ENCODE measurements around the gene HTR1D. TPM values are rescaled to one million over a fixed set of nuclear protein-coding genes. Genes with fewer than 3 reads are reported as not detected.
"Not testable (repeated sequence)": the region's sequence is repeated elsewhere in the genome, so short reads cannot be mapped to it uniquely, and the experiment has no call there.

Gene HTR1D
- total and polyA plus RNA-seq, 3 donors from 2014 or later = 0.19 to 0.70 TPM; not detected in 1

DNA sequence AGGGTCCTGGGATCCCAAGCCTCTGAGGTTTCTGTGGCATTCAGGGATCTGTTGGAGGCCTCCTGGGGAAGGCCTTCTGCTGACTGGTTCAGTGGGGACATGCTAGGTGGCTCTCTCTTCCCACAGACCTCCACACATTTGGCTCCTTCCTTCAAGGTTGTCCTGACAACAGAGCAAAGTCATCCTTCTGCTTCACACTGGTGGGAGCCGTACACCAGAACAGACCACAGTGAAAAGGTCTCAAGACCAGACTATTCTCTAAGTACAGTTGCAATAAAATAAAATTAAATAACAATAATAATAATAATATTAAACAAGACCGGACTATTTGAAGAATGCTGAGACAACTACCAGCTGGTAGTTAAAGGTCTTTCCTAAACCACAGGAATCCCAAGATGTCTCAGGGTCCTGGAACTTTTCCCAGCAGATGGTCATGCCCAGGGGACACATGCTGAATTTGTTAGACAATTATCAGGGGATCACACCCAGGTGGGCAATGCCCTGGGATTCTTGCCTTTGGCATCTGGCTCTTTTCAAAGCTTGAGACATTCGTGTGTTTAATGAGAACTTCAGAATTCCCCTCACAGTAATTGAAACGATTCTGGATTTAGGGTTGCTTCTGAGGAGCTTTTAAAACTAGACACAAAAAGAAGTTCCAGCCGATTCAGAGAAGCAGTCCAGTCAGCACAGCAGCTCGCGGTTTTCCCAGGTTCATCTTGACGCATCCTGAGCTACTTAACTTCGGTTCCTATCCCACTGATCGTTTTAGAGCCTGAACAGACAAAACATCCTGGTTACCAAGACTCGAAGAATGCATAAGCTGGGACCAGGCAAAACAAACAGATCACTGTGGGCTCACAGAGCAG is 22.9 kb downstream of the HTR1D start:
- Histone ChIP-seq H3K27ac (no peak overlapping the region), H3K36me3 (ENCODE audit: low read depth, missing control alignments) (no peaks in the 10 kb centered on the region), H3K4me1 (peaks cover 7% of the 10 kb centered on the region), H3K27me3 (no peaks in the 10 kb centered on the region), H3K4me3 (no peak overlapping the region), H3K9me3 (no peaks in the 10 kb centered on the region)
- 60 to 69% methylated on average over 11 of the region's 11 CpGs for WGBS, 2 donors
- intact Hi-C loops (cut with DNase I; ENCODE audit: low total_unique reads) = no loop called here
- TF ChIP-seq POLR2A (IDR thresholded peaks at IDR 0.05) = no peak
- no peak for TF ChIP-seq CTCF (IDR thresholded peaks at IDR 0.05)
- no peak for DNase-seq

DNA sequence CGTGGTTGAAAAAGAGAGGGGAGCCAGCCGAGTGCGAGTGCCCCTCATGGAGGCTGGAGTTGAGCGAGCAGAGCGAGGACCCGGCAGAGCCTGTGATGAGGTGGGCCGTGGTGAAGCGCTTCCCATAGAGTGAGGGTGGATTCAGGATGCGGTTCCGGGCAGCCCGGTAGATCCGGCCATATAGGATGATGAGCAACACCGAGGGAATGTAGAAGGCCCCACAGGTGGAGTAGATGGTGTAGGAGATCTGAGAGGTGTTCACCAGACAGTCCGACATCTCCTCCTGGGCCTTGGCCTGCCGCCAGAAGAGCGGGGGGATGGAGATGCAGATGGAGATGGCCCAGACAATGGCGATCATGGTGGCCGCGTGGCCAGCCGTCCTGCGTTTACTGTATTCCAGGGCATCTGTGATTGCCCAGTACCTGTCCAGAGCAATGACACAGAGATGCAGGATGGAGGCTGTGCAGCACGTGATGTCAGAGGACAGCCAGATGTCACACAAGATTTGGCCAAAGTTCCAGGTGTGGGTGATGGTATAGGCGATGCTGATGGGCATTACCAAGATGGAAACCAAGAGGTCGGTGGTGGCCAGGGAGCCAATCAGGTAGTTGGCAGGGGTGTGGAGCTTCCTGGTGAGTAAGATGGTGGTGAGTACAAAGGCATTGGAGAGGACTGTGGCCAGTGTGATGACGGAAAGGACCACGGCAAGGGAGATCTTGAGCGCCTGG is 23.7 kb downstream of the HTR1D start:
- Histone ChIP-seq H3K4me1 (peaks cover 7% of the 10 kb centered on the region), H3K27me3 (no peaks in the 10 kb centered on the region), H3K4me3 (no peak overlapping the region), H3K9me3 (no peaks in the 10 kb centered on the region), H3K27ac (no peak overlapping the region), H3K36me3 (ENCODE audit: low read depth, missing control alignments) (no peaks in the 10 kb centered on the region)
- 93 to 94% methylated on average over 27 of the region's 27 CpGs for WGBS, 2 donors
- no peak for TF ChIP-seq POLR2A (IDR thresholded peaks at IDR 0.05)
- TF ChIP-seq CTCF (IDR thresholded peaks at IDR 0.05) = no peak
- intact Hi-C loops (cut with DNase I; ENCODE audit: low total_unique reads) = no loop called here
- no peak for DNase-seq

DNA sequence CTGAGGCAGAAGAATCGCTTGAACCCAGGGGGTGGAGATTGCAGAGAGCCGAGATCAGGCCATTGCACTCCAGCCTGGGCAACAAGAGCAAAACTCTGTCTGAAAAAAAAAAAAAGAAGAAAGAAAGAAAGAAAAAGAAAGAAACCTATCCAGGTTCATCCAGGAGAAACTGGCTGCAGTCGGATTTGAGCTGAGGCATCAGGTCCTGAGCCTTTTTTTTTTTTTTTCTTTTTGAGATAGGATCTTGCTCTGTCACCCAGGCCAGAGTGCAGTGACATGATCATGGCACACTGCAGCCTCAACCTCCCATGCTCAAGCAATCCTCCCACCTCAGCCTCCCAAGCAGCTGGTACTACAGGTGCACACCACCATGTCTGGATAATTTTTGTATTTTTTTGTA is 26.1 kb downstream of the HTR1D start:
- intact Hi-C loops (cut with DNase I; ENCODE audit: low total_unique reads) = no loop called here
- 92 to 96% methylated on average over 3 of the region's 3 CpGs for WGBS, 2 donors
- peaks cover 7% of the 10 kb centered on the region for H3K4me1 ChIP-seq

DNA sequence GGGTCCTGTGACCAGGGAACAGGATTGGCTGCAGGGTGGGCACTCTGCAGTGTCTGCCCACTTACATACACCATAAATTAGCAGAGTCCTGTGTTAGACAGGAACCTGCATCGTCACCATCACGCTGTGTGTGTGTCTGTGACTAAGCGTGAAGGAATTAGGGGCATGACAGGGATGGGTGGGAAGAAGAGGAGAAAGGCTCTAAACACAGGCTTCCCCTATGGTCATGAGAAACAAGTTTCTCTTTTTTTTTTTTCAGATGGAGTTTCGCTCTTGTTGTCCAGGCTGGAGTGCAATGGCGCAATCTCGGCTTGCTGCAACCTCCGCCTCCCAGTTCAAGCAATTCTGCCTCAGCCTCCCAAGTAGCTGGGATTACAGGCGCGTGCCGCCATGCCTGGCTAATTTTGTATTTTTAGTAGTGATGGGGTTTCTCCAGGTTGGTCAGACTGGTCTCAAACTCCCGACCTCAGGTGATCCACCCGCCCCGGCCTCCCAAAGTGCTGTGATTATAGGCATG is 28.3 kb downstream of the HTR1D start:
- H3K36me3 ChIP-seq (ENCODE audit: low read depth, missing control alignments); intact Hi-C loops (cut with DNase I; ENCODE audit: low total_unique reads); DNase-seq; H3K4me3 ChIP-seq; H3K27me3 ChIP-seq; H3K4me1 ChIP-seq; H3K27ac ChIP-seq; H3K9me3 ChIP-seq: not testable (repeated sequence)
- 93 to 97% methylated on average over 13 of the region's 13 CpGs for WGBS, 2 donors

More for the DNA sequence above, 26.1 kb downstream of the HTR1D start:
- Histone ChIP-seq H3K27ac (no peak overlapping the region), H3K27me3 (no peaks in the 10 kb centered on the region), H3K36me3 (ENCODE audit: low read depth, missing control alignments) (no peaks in the 10 kb centered on the region), H3K9me3 (no peaks in the 10 kb centered on the region), H3K4me3 (no peak overlapping the region)
- TF ChIP-seq POLR2A (IDR thresholded peaks at IDR 0.05) = no peak
- TF ChIP-seq CTCF (IDR thresholded peaks at IDR 0.05) = no peak
- no peak for DNase-seq

GRCh38 chr1:23188434-23188884 is 28.8 kb downstream of the HTR1D start:
- Histone ChIP-seq H3K4me1 (peaks cover 5% of the 10 kb centered on the region), H3K27me3 (no peaks in the 10 kb centered on the region), H3K36me3 (ENCODE audit: low read depth, missing control alignments) (no peaks in the 10 kb centered on the region), H3K27ac (no peak overlapping the region), H3K9me3 (no peaks in the 10 kb centered on the region), H3K4me3 (no peak overlapping the region)
- TF ChIP-seq CTCF (IDR thresholded peaks at IDR 0.05) (no peak), POLR2A (IDR thresholded peaks at IDR 0.05) (no peak)
- DNase-seq = no peak
- 77 to 79% methylated on average over 6 of the region's 6 CpGs for WGBS, 2 donors
- intact Hi-C loops (cut with DNase I; ENCODE audit: low total_unique reads) = no loop called here

All from testis (tissue), 3 donors.